Right atrium auricular region (tissue), 2 donors: ENCODE data around the gene GALNT8. TPM values are rescaled to one million over a fixed set of nuclear protein-coding genes. Genes with fewer than 3 reads are reported as not detected.
"Not testable (repeated sequence)": the region's sequence is repeated elsewhere in the genome, so short reads cannot be mapped to it uniquely, and the experiment has no call there.

Experiments used
- DNase-seq: peaks from one replicate; pipeline ENCODE4 v3.0.0-alpha.2; 2019; ENCODE audit warnings: low spot score
- H3K27ac ChIP-seq, 2 donors: fragments of 200-600 bp; sonication (generic); 1 replicate in 1 of 2; 2 replicates in 1 of 2; pipeline ENCODE4 v1.5.1; 2016 to 2019
- H3K27me3 ChIP-seq, 2 donors: fragments of 200-600 bp; sonication (generic); one replicate each; pipeline versions ENCODE4 v1.5.1 to v1.6.0; 2017 to 2019
- H3K36me3 ChIP-seq: fragments of 200-600 bp; sonication (generic); one replicate; pipeline ENCODE4 v1.5.1; 2016
- H3K4me1 ChIP-seq, 2 donors: fragments of 200-600 bp; sonication (generic); one replicate each; pipeline versions ENCODE4 v1.5.1 to v1.6.0; 2017 to 2019
- H3K4me3 ChIP-seq, 2 donors: fragments of 200-600 bp; sonication (generic); 1 replicate in 1 of 2; 2 replicates in 1 of 2; pipeline ENCODE4 v1.5.1; 2017 to 2019; ENCODE audit warnings: mild to moderate bottlenecking in 1 of 2, moderate library complexity in 1 of 2
- H3K9me3 ChIP-seq, 2 donors: fragments of 200-600 bp; sonication (generic); one replicate each; pipeline ENCODE4 v1.5.1; 2019
- total RNA-seq, 2 donors: library from RNA; depleted of rRNA; stranded (reverse); fragments of >200 nt; gene quantifications; one replicate each; pipeline ENCODE4 v1.1.0, GENCODE V29; 2016
- TF ChIP-seq, protein P1 (sequence below), 2 donors: fragments of 200-600 bp; sonication (generic); IDR thresholded peaks; one replicate each; pipeline ENCODE4 v1.5.1; 2019; ENCODE audit warnings: antibody characterized with exemption in 2 of 2

GALNT8 gene
- total RNA-seq, 2 donors from 2014 or later = 2.0 to 3.8 TPM

DNA sequence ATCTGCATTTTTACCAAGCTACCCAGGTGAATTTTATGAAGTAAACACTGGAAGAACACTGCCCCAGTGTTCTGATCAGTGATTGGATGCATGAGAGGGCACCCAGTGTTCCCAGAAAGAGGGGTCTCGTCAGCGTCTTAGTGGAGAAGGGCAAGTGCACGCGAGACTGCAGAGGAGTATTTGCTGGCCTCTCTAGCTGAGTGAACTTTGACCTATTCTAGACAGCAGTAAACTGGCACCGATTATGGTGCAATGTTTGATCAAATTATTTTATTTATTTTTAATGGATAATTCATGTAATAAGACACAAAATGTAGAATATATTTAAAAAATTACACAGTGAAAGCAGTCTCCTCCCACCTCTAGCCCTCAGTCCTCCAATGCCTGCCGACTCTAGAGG lies 5.3 kb upstream of the GALNT8 start:
- no peak for DNase-seq
- Histone ChIP-seq H3K4me3 (no peak overlapping the region), H3K4me1 (no peaks in the 10 kb centered on the region), H3K9me3 (no peaks in the 10 kb centered on the region), H3K27me3 (no peaks in the 10 kb centered on the region), H3K27ac (no peak overlapping the region), H3K36me3 (no peaks in the 10 kb centered on the region)
- TF ChIP-seq, protein P1, sequence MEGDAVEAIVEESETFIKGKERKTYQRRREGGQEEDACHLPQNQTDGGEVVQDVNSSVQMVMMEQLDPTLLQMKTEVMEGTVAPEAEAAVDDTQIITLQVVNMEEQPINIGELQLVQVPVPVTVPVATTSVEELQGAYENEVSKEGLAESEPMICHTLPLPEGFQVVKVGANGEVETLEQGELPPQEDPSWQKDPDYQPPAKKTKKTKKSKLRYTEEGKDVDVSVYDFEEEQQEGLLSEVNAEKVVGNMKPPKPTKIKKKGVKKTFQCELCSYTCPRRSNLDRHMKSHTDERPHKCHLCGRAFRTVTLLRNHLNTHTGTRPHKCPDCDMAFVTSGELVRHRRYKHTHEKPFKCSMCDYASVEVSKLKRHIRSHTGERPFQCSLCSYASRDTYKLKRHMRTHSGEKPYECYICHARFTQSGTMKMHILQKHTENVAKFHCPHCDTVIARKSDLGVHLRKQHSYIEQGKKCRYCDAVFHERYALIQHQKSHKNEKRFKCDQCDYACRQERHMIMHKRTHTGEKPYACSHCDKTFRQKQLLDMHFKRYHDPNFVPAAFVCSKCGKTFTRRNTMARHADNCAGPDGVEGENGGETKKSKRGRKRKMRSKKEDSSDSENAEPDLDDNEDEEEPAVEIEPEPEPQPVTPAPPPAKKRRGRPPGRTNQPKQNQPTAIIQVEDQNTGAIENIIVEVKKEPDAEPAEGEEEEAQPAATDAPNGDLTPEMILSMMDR (IDR thresholded peaks at IDR 0.05) = no peak

DNA sequence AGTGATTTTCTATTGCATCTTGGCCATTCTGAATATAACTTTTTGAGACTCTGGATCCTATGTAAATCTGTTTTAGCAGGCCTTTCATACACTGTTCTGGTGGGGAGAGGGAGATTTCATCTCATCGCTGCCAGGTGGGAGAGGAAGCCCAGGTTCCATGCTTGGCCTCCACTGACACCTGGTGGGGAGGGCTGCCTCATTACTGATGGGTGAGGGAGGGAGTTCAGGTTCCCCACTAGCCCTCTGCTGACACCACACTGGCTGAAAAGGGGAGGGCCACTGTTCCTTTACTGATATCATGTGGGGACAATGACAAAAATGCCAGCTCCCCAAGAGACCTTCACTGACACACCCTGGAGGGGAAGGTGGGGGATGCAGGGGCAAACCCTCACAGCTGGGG lies 2.4 kb upstream of the GALNT8 start:
- Histone ChIP-seq H3K9me3 (no peaks in the 10 kb centered on the region), H3K27ac (no peak overlapping the region), H3K4me1 (no peaks in the 10 kb centered on the region), H3K4me3 (no peak overlapping the region), H3K36me3 (no peaks in the 10 kb centered on the region), H3K27me3 (no peaks in the 10 kb centered on the region)
- no peak for DNase-seq
- TF ChIP-seq, protein P1 (IDR thresholded peaks at IDR 0.05) = no peak

DNA sequence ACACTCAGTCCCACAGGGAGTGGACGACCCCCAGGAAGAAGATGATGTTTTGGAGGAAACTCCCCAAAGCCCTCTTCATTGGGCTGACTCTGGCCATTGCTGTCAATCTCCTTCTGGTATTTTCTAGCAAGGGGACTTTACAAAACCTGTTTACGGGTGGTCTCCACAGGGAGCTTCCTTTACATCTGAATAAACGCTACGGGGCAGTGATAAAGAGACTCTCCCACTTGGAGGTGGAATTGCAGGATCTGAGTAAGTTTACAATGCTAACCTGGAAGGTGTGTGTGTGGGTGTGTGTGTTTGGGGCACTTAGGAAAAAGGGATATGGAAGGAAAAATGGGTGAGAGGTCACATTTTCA lies 416 bp downstream of the GALNT8 start:
- Histone ChIP-seq H3K36me3 (no peaks in the 10 kb centered on the region), H3K27ac (no peak overlapping the region), H3K27me3 (no peaks in the 10 kb centered on the region), H3K9me3 (no peaks in the 10 kb centered on the region), H3K4me1 (no peaks in the 10 kb centered on the region), H3K4me3 (no peak overlapping the region)
- DNase-seq = no peak
- TF ChIP-seq, protein P1 (IDR thresholded peaks at IDR 0.05) = no peak

DNA sequence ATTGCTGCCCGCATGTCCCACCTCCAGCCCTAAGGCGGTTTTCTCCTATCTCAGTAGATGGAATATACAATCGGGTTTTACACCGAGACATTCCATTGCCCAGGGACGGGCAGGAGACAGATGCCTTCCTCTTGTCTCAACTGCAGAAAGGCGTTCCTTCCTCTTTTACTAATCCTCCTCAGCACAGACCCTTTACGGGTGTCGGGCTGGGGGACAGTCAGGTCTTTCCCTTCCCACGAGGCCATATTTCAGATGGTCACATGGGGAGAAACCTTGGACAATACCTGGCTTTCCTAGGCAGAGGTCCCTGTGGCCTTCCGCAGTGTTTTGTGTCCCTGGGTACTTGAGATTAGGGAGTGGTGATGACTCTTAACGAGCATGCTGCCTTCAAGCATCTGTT lies 1.4 kb downstream of the GALNT8 start:
- H3K4me3 ChIP-seq, H3K4me1 ChIP-seq, H3K27ac ChIP-seq, H3K9me3 ChIP-seq, H3K27me3 ChIP-seq, DNase-seq, H3K36me3 ChIP-seq: not testable (repeated sequence)

DNA sequence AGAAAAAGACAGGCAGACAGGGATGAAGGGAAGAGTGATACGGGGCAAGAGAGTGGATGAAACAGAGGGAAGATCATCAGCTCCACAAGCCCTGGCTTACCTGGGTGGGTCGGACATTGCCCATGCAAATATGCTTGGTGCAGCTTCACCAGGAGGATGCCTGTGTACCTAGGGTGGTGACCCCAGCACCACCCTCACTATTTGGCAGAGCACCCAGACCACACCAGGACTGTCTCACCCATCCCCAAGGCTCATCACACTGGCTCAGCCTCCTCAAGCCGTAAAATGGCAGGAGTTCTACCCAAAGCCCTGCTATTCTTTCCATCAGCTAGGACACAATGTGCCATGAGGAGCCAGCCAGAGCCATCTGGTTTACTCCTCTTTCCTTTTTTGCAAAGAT lies 3.0 kb downstream of the GALNT8 start:
- Histone ChIP-seq H3K9me3 (no peaks in the 10 kb centered on the region), H3K27ac (no peak overlapping the region), H3K4me3 (no peak overlapping the region), H3K27me3 (no peaks in the 10 kb centered on the region), H3K36me3 (no peaks in the 10 kb centered on the region), H3K4me1 (no peaks in the 10 kb centered on the region)
- DNase-seq = no peak
- TF ChIP-seq, protein P1 (IDR thresholded peaks at IDR 0.05) = no peak

DNA sequence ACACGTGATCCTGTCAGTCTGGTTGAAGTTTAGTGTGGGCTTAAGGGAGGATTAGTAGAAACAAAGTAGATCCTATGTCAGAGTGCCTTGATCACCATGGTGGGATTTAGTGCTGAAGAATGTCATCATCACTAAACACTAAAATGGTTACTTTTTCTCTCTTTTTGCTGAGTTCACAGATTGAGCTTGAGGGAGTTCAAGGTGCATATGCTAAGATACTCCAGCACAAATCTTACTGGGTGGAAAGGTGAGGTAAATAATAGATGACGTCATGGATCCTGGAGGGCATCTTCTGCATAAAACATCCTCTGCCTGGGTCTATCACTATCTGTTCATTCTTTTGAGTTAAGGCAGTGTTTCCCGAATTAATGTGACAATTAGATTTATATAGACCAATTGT lies 4.9 kb downstream of the GALNT8 start:
- DNase-seq = no peak
- TF ChIP-seq, protein P1 (IDR thresholded peaks at IDR 0.05) = no peak
- Histone ChIP-seq H3K9me3 (no peaks in the 10 kb centered on the region), H3K27ac (no peak overlapping the region), H3K27me3 (no peaks in the 10 kb centered on the region), H3K4me1 (no peaks in the 10 kb centered on the region), H3K4me3 (no peak overlapping the region), H3K36me3 (no peaks in the 10 kb centered on the region)
